Sigmoid colon (tissue), 7 donors: ENCODE data around the gene PRLHR. TPM values are rescaled to one million over a fixed set of nuclear protein-coding genes. Genes with fewer than 3 reads are reported as not detected.

Experiments used
- DNase-seq: peaks from one replicate; pipeline ENCODE4 v3.0.0-alpha.2; 2019
- H3K27ac ChIP-seq, 4 donors: fragments of 200-600 bp; sonication (generic); one replicate each; pipeline ENCODE4 v1.5.1; 2016 to 2019; ENCODE audit warnings: mild to moderate bottlenecking in 1 of 4
- H3K27me3 ChIP-seq, 3 donors: fragments of 200-600 bp; sonication (generic); one replicate each; pipeline ENCODE4 v1.5.1; 2019; ENCODE audit warnings: mild to moderate bottlenecking in 1 of 3
- H3K36me3 ChIP-seq, 4 donors: fragments of 200-600 bp; sonication (generic); one replicate each; pipeline ENCODE4 v1.5.1; 2016 to 2019
- H3K4me1 ChIP-seq, 4 donors: fragments of 200-600 bp; sonication (generic); one replicate each; pipeline ENCODE4 v1.5.1; 2017 to 2019
- H3K4me3 ChIP-seq, 4 donors: fragments of 200-600 bp; sonication (generic); one replicate each; pipeline ENCODE4 v1.5.1; 2017 to 2019; ENCODE audit warnings: mild to moderate bottlenecking in 2 of 4, moderate library complexity in 1 of 4
- H3K9me3 ChIP-seq, 4 donors: fragments of 200-600 bp in 3 of 4; sonication (generic) in 3 of 4; one replicate each; pipeline versions ENCODE4 v1.5.1 to v1.6.1; 2013 to 2019
- CTCF ChIP-seq, 4 experiments: fragments of 450-650 bp in 3 of 4; fragments of 200-600 bp in 1 of 4; IDR thresholded peaks; one replicate each; pipeline ENCODE4 v1.5.1; 2016 to 2019; ENCODE audit warnings: antibody characterized with exemption in 4 of 4, mild to moderate bottlenecking in 3 of 4, moderate library complexity in 2 of 4
- EP300 ChIP-seq, 4 donors: sonication (generic); formaldehyde crosslinking; IDR thresholded peaks; one replicate each; pipeline ENCODE4 v1.6.1; 2017; ENCODE audit warnings: antibody characterized with exemption in 4 of 4
- POLR2A ChIP-seq, 2 donors: fragments of 450-650 bp; IDR thresholded peaks; one replicate each; pipeline ENCODE4 v1.6.1; 2016; ENCODE audit warnings: antibody characterized with exemption in 2 of 2, mild to moderate bottlenecking in 2 of 2, moderate library complexity in 2 of 2
- POLR2AphosphoS5 ChIP-seq, 4 donors: sonication (generic); formaldehyde crosslinking; IDR thresholded peaks; one replicate each; pipeline ENCODE4 v1.6.1; 2017; ENCODE audit warnings: antibody characterized with exemption in 4 of 4
- WGBS, 2 donors: extraction: QIAGEN DNeasy Blood & Tissue Kit; methylation state at CpG; one replicate each; pipeline ENCODE4 v1.1.7; 2013; 5-methylcytosine and 5-hydroxymethylcytosine counted together
- intact Hi-C: fragments of 100-400 bp; cut with DNase I; formaldehyde crosslinking; loops from one replicate; pipeline ENCODE4 v1.15.1; 2023
- polyA plus RNA-seq, 3 donors: library from polyadenylated mRNA; stranded (reverse); fragments of 200-250 nt; gene quantifications; one replicate each; pipeline ENCODE4 v1.2.3, GENCODE V29; 2013
- total RNA-seq, 4 donors: library from RNA; depleted of rRNA; stranded (reverse); fragments of >200 nt; gene quantifications; one replicate each; pipeline ENCODE4 v1.1.0, GENCODE V29; 2016
- donor health status: healthy with polysubstance abuse.
- donor health status: Bipolar disorder and iron deficiency.
- donor health status: healthy.

The PRLHR gene
- total and polyA plus RNA-seq, 7 donors = under 0.01 to 0.49 TPM; not detected in 5

- 56 to 68% methylated on average over 6 of the region's 6 CpGs for WGBS, 2 donors
- intact Hi-C loops = loop anchor here (5.0 kb wide), 2 partner anchors 222 to 463 kb away; partner anchors contain the start of genes FAM204A and NANOS1
- no peaks in the 10 kb centered on the region for H3K36me3 ChIP-seq
Observed at GRCh38 chr10:118564652-118565051, 30.8 kb downstream of the PRLHR start.

GRCh38 chr10:118564114-118564513 lies 31.3 kb downstream of the PRLHR start:
- no peak for DNase-seq
- Histone ChIP-seq H3K4me1 (peaks cover 0 to 21% (median 21%) of the 10 kb centered on the region in 4 donors), H3K9me3 (no peaks in the 10 kb centered on the region), H3K27me3 (no peaks in the 10 kb centered on the region), H3K27ac (no peak overlapping the region), H3K36me3 (no peaks in the 10 kb centered on the region), H3K4me3 (no peak overlapping the region)
- TF ChIP-seq CTCF (IDR thresholded peaks at IDR 0.05) (no peak), POLR2AphosphoS5 (IDR thresholded peaks at IDR 0.05) (no peak), EP300 (IDR thresholded peaks at IDR 0.05) (no peak), POLR2A (IDR thresholded peaks at IDR 0.05) (no peak)
- intact Hi-C loops = no loop called here
- 68 to 73% methylated on average over 3 of the region's 3 CpGs for WGBS, 2 donors

More at GRCh38 chr10:118564652-118565051, 30.8 kb downstream of the PRLHR start:
- no peaks in the 10 kb centered on the region for H3K27me3 ChIP-seq
- H3K9me3 ChIP-seq = no peaks in the 10 kb centered on the region
- H3K4me3 ChIP-seq = no peak overlapping the region
- TF ChIP-seq POLR2A (IDR thresholded peaks at IDR 0.05) = no peak
- no peak for TF ChIP-seq CTCF (IDR thresholded peaks at IDR 0.05)
- no peak for TF ChIP-seq EP300 (IDR thresholded peaks at IDR 0.05)
- TF ChIP-seq POLR2AphosphoS5 (IDR thresholded peaks at IDR 0.05) = no peak
- no peak overlapping the region for H3K27ac ChIP-seq
- H3K4me1 ChIP-seq = peaks cover 0 to 27% (median 26%) of the 10 kb centered on the region in 4 donors
- no peak for DNase-seq

GRCh38 chr10:118563373-118563890 lies 32.0 kb downstream of the PRLHR start:
- intact Hi-C loops = no loop called here
- Histone ChIP-seq H3K4me1 (peaks cover 0 to 14% (median 14%) of the 10 kb centered on the region in 4 donors), H3K4me3 (no peak overlapping the region), H3K9me3 (no peaks in the 10 kb centered on the region), H3K27me3 (no peaks in the 10 kb centered on the region), H3K27ac (no peak overlapping the region), H3K36me3 (no peaks in the 10 kb centered on the region)
- no peak for DNase-seq
- 58 to 79% methylated on average over 3 of the region's 3 CpGs for WGBS, 2 donors
- TF ChIP-seq EP300 (IDR thresholded peaks at IDR 0.05) (no peak), POLR2AphosphoS5 (IDR thresholded peaks at IDR 0.05) (no peak), CTCF (IDR thresholded peaks at IDR 0.05) (no peak), POLR2A (IDR thresholded peaks at IDR 0.05) (no peak)

- intact Hi-C loops = no loop called here
- Histone ChIP-seq H3K27ac (no peak overlapping the region), H3K27me3 (no peaks in the 10 kb centered on the region), H3K4me1 (peaks cover 0 to 13% (median 11%) of the 10 kb centered on the region in 4 donors), H3K36me3 (no peaks in the 10 kb centered on the region), H3K4me3 (no peak overlapping the region), H3K9me3 (no peaks in the 10 kb centered on the region)
- TF ChIP-seq POLR2A (IDR thresholded peaks at IDR 0.05) = no peak
- no peak for TF ChIP-seq EP300 (IDR thresholded peaks at IDR 0.05)
- no peak for TF ChIP-seq CTCF (IDR thresholded peaks at IDR 0.05)
- TF ChIP-seq POLR2AphosphoS5 (IDR thresholded peaks at IDR 0.05) = no peak
- no peak for DNase-seq
- WGBS, 2 donors = 71 to 85% methylated on average over 1 of the region's 1 CpG
Observed at GRCh38 chr10:118562851-118563250, 32.6 kb downstream of the PRLHR start.

GRCh38 chr10:118557946-118558345 lies 37.5 kb downstream of the PRLHR start:
- H3K4me1 ChIP-seq = no peaks in the 10 kb centered on the region
- TF ChIP-seq POLR2AphosphoS5 (IDR thresholded peaks at IDR 0.05) = no peak
- TF ChIP-seq POLR2A (IDR thresholded peaks at IDR 0.05) = no peak
- no peak for TF ChIP-seq EP300 (IDR thresholded peaks at IDR 0.05)
- no peak for TF ChIP-seq CTCF (IDR thresholded peaks at IDR 0.05)
- H3K36me3 ChIP-seq = no peaks in the 10 kb centered on the region
- no peak for DNase-seq
- no peak overlapping the region for H3K4me3 ChIP-seq
- H3K27ac ChIP-seq = no peak overlapping the region
- H3K27me3 ChIP-seq = no peaks in the 10 kb centered on the region
- 62 to 66% methylated on average over 4 of the region's 4 CpGs for WGBS, 2 donors
- H3K9me3 ChIP-seq = no peaks in the 10 kb centered on the region
- intact Hi-C loops = no loop called here
